H1 (cell line): ENCODE data around the gene RNASE11. TPM values are rescaled to one million over a fixed set of nuclear protein-coding genes. Genes with fewer than 3 reads are reported as not detected.

ENCODE experiments used
- BCL11A ChIP-seq, 2 experiments: IDR thresholded peaks; one replicate each; pipeline ENCODE4 v1.6.1; 2011; ENCODE audit warnings: low read depth in 2 of 2, low read length in 2 of 2, mild to moderate bottlenecking in 2 of 2
- CBX8 ChIP-seq: fragments of 300-800, 300-1000 bp; sonication (generic); IDR thresholded peaks from 2 replicates; pipeline ENCODE4 v1.7.1; 2016; ENCODE audit warnings: low read depth, low read length, borderline replicate concordance
- CREB1 ChIP-seq: IDR thresholded peaks from 2 replicates; pipeline ENCODE4 v1.6.1; 2012; ENCODE audit warnings: inconsistent platforms
- FOSL1 ChIP-seq: IDR thresholded peaks from 2 replicates; pipeline ENCODE4 v1.6.1; 2011; ENCODE audit warnings: mild to moderate bottlenecking, low read depth, low read length, moderate library complexity; ENCODE audit not compliant: insufficient read depth
- GABPA ChIP-seq: IDR thresholded peaks from 2 replicates; pipeline ENCODE4 v1.6.1; 2011; ENCODE audit warnings: mild to moderate bottlenecking, low read length, moderate library complexity, borderline replicate concordance; ENCODE audit not compliant: insufficient read depth
- PHF8 ChIP-seq: fragments of 200-600 bp; sonication (generic); conservative IDR thresholded peaks from 2 replicates; pipeline ENCODE4 v1.7.1; 2012; ENCODE audit warnings: low read depth, mild to moderate bottlenecking, inconsistent platforms, low read length, moderate library complexity
- POLR2AphosphoS5 ChIP-seq: IDR thresholded peaks from 2 replicates; pipeline ENCODE4 v1.6.1; 2011; ENCODE audit warnings: low read depth, low read length
- RBBP5 ChIP-seq: IDR thresholded peaks from 2 replicates; pipeline ENCODE4 v1.7.1; 2012; ENCODE audit warnings: low read depth, mild to moderate bottlenecking, inconsistent platforms, low read length, moderate library complexity, borderline replicate concordance
- RNF2 ChIP-seq: fragments of 200-900, 300-1000 bp; sonication (generic); IDR thresholded peaks from 2 replicates; pipeline ENCODE4 v1.7.1; 2016; ENCODE audit warnings: borderline replicate concordance, low read depth, mild to moderate bottlenecking, antibody characterized with exemption, low read length; ENCODE audit not compliant: poor library complexity, severe bottlenecking; ENCODE audit errors: missing control alignments
- SIRT6 ChIP-seq: IDR thresholded peaks from one replicate; pipeline ENCODE4 v1.7.1; 2012; ENCODE audit warnings: low read length, inconsistent platforms
- polyA plus RNA-seq, 7 experiments: library from polyadenylated mRNA; depleted of rRNA in 3 of 7; stranded (reverse) in 5 of 7; unstranded in 2 of 7; fragments of >200 nt in 5 of 7; fragments of 200-250 nt in 2 of 7; gene quantifications; 1 replicate in 5 of 7; 2 replicates in 1 of 7; 4 replicates in 1 of 7; pipeline versions ENCODE4 v1.2.1 to v1.2.3, GENCODE V29; 2011 to 2013; ENCODE audit warnings: missing spikeins in 2 of 7, mixed read lengths in 2 of 7
- total RNA-seq: library from RNA; stranded (reverse); fragmentation: NEBNext Ultra II Directional; extraction: Animal tissue kit (Norgen Biotek cat#: 25700); gene quantifications from 2 replicates; pipeline ENCODE4 v1.2.1, GENCODE V29; 2021
- TF ChIP-seq, protein P1 (sequence below): fragments of 300-600 bp; sonication (generic); IDR thresholded peaks from 2 replicates; pipeline ENCODE4 v1.7.1; 2012; ENCODE audit warnings: low read length, moderate library complexity, mild to moderate bottlenecking, inconsistent platforms; ENCODE audit not compliant: insufficient replicate concordance

RNASE11 gene
- total and polyA plus RNA-seq, 2 of the 8 experiments (the other 6 are each of a cell fraction or from before 2014, with no cell fraction given), result not detected

- TF ChIP-seq, protein P1, sequence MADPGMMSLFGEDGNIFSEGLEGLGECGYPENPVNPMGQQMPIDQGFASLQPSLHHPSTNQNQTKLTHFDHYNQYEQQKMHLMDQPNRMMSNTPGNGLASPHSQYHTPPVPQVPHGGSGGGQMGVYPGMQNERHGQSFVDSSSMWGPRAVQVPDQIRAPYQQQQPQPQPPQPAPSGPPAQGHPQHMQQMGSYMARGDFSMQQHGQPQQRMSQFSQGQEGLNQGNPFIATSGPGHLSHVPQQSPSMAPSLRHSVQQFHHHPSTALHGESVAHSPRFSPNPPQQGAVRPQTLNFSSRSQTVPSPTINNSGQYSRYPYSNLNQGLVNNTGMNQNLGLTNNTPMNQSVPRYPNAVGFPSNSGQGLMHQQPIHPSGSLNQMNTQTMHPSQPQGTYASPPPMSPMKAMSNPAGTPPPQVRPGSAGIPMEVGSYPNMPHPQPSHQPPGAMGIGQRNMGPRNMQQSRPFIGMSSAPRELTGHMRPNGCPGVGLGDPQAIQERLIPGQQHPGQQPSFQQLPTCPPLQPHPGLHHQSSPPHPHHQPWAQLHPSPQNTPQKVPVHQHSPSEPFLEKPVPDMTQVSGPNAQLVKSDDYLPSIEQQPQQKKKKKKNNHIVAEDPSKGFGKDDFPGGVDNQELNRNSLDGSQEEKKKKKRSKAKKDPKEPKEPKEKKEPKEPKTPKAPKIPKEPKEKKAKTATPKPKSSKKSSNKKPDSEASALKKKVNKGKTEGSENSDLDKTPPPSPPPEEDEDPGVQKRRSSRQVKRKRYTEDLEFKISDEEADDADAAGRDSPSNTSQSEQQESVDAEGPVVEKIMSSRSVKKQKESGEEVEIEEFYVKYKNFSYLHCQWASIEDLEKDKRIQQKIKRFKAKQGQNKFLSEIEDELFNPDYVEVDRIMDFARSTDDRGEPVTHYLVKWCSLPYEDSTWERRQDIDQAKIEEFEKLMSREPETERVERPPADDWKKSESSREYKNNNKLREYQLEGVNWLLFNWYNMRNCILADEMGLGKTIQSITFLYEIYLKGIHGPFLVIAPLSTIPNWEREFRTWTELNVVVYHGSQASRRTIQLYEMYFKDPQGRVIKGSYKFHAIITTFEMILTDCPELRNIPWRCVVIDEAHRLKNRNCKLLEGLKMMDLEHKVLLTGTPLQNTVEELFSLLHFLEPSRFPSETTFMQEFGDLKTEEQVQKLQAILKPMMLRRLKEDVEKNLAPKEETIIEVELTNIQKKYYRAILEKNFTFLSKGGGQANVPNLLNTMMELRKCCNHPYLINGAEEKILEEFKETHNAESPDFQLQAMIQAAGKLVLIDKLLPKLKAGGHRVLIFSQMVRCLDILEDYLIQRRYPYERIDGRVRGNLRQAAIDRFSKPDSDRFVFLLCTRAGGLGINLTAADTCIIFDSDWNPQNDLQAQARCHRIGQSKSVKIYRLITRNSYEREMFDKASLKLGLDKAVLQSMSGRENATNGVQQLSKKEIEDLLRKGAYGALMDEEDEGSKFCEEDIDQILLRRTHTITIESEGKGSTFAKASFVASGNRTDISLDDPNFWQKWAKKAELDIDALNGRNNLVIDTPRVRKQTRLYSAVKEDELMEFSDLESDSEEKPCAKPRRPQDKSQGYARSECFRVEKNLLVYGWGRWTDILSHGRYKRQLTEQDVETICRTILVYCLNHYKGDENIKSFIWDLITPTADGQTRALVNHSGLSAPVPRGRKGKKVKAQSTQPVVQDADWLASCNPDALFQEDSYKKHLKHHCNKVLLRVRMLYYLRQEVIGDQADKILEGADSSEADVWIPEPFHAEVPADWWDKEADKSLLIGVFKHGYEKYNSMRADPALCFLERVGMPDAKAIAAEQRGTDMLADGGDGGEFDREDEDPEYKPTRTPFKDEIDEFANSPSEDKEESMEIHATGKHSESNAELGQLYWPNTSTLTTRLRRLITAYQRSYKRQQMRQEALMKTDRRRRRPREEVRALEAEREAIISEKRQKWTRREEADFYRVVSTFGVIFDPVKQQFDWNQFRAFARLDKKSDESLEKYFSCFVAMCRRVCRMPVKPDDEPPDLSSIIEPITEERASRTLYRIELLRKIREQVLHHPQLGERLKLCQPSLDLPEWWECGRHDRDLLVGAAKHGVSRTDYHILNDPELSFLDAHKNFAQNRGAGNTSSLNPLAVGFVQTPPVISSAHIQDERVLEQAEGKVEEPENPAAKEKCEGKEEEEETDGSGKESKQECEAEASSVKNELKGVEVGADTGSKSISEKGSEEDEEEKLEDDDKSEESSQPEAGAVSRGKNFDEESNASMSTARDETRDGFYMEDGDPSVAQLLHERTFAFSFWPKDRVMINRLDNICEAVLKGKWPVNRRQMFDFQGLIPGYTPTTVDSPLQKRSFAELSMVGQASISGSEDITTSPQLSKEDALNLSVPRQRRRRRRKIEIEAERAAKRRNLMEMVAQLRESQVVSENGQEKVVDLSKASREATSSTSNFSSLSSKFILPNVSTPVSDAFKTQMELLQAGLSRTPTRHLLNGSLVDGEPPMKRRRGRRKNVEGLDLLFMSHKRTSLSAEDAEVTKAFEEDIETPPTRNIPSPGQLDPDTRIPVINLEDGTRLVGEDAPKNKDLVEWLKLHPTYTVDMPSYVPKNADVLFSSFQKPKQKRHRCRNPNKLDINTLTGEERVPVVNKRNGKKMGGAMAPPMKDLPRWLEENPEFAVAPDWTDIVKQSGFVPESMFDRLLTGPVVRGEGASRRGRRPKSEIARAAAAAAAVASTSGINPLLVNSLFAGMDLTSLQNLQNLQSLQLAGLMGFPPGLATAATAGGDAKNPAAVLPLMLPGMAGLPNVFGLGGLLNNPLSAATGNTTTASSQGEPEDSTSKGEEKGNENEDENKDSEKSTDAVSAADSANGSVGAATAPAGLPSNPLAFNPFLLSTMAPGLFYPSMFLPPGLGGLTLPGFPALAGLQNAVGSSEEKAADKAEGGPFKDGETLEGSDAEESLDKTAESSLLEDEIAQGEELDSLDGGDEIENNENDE, result no peak
- TF ChIP-seq GABPA (no peak), CBX8 (no peak), SIRT6 (no peak), BCL11A (IDR thresholded peaks at IDR 0.05; ENCODE audit: low read depth in 2 of 2, low read length in 2 of 2) (no peak), CREB1 (no peak), RNF2 (no peak), FOSL1 (no peak), PHF8 (no peak), RBBP5 (no peak), POLR2AphosphoS5 (no peak)
These were observed 33.1 kb upstream of the RNASE11 start (continued) for GRCh38 chr14:20620798-20621478.
